IPS-15b (cell line): Measurements from ENCODE around the gene ARCN1.
A peak's percentile ranks its signal among the peaks of the same experiment; 100 is the strongest.

Experiments
- H3K27me3 ChIP-seq: one replicate; pipeline ENCODE4 v1.6.1; 2013; ENCODE audit warnings: low read length; ENCODE audit not compliant: control insufficient read depth, insufficient read depth
- H3K36me3 ChIP-seq: one replicate; pipeline ENCODE4 v1.6.1; 2013; ENCODE audit warnings: low read length; ENCODE audit not compliant: control insufficient read depth, insufficient read depth
- H3K4me1 ChIP-seq: one replicate; pipeline ENCODE4 v1.6.1; 2013; ENCODE audit warnings: mild to moderate bottlenecking, low read length; ENCODE audit not compliant: control insufficient read depth, insufficient read depth
- H3K4me3 ChIP-seq: one replicate; pipeline ENCODE4 v1.5.1; 2013; ENCODE audit warnings: low read depth, low read length
- H3K9ac ChIP-seq: one replicate; pipeline ENCODE4 v1.6.1; 2013; ENCODE audit warnings: low read depth, mild to moderate bottlenecking, low read length
- H3K9me3 ChIP-seq: one replicate; pipeline ENCODE4 v1.6.1; 2013; ENCODE audit warnings: mild to moderate bottlenecking, low read length; ENCODE audit not compliant: control insufficient read depth, insufficient read depth

Gene ARCN1

DNA sequence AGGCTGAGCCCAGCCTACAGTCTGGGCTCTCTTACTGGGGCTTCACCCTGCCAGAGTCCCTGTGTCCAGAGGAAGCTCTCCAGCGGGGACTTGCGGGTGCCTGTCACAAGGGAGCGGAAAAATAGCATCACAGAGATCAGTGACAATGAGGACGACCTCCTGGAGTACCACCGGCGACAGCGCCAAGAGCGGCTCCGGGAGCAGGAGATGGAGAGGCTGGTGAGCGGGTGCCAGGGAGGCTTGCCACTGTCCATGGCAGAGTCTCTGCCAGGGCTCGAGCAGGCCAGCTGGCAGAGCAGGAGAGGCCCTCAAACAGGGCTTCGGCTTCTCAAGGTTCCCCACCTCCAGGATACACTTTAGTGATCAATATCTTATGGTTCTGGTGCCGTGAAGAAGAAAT, 56.2 kb downstream of the ARCN1 start:
- Histone ChIP-seq H3K27me3 (no peaks in the 10 kb centered on the region), H3K36me3 (peaks cover 29% of the 10 kb centered on the region)

GRCh38 chr11:118628861-118629549, 56.8 kb downstream of the ARCN1 start:
- no peak overlapping the region for H3K9ac ChIP-seq

More for the DNA sequence above, 56.2 kb downstream of the ARCN1 start:
- Histone ChIP-seq H3K9me3 (no peaks in the 10 kb centered on the region), H3K4me1 (peaks cover 1% of the 10 kb centered on the region), H3K4me3 (no peak overlapping the region), H3K9ac (no peak overlapping the region)

GRCh38 chr11:118629761-118630661, 57.8 kb downstream of the ARCN1 start:
- Histone ChIP-seq H3K36me3 (peaks cover 29% of the 10 kb centered on the region), H3K27me3 (no peaks in the 10 kb centered on the region), H3K9me3 (no peaks in the 10 kb centered on the region), H3K4me1 (peaks cover 8% of the 10 kb centered on the region), H3K9ac (no peak overlapping the region), H3K4me3 (no peak overlapping the region)

More at GRCh38 chr11:118628861-118629549, 56.8 kb downstream of the ARCN1 start:
- Histone ChIP-seq H3K36me3 (peaks cover 29% of the 10 kb centered on the region), H3K4me3 (no peak overlapping the region), H3K27me3 (no peaks in the 10 kb centered on the region), H3K9me3 (no peaks in the 10 kb centered on the region), H3K4me1 (peaks cover 5% of the 10 kb centered on the region)

GRCh38 chr11:118631142-118631909, 59.1 kb downstream of the ARCN1 start:
- no peak overlapping the region for H3K9ac ChIP-seq
- H3K27me3 ChIP-seq, result no peaks in the 10 kb centered on the region
- H3K9me3 ChIP-seq, result no peaks in the 10 kb centered on the region
- peaks cover 18% of the 10 kb centered on the region for H3K4me1 ChIP-seq
- H3K4me3 ChIP-seq, result no peak overlapping the region
- H3K36me3 ChIP-seq, result peaks cover 29% of the 10 kb centered on the region

GRCh38 chr11:118632577-118633318, 60.5 kb downstream of the ARCN1 start:
- Histone ChIP-seq H3K4me3 (no peak overlapping the region), H3K9me3 (no peaks in the 10 kb centered on the region), H3K27me3 (no peaks in the 10 kb centered on the region), H3K36me3 (peaks cover 22% of the 10 kb centered on the region), H3K4me1 (peaks cover 18% of the 10 kb centered on the region), H3K9ac (no peak overlapping the region)

DNA sequence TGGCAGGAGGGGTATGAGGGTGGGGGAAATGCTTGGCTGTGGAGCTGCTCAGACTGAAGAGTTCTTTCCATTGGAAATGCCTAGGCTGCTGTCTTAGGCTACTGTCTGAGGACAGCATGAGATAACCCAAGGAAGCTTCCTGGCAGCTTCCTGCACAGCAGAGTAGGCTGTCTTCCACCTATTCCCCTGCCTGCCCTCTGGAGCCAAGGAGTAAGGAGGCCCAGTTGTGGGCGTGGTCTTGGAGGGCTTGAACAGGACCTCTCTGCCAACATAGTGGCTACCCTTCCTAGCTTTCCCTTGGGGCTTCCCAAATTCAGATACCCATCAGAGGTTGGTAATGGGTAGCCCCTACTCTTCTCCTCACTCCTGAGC, 61.1 kb downstream of the ARCN1 start:
- Histone ChIP-seq H3K4me3 (no peak overlapping the region), H3K9ac (no peak overlapping the region), H3K4me1 (peaks cover 18% of the 10 kb centered on the region), H3K36me3 (peaks cover 20% of the 10 kb centered on the region), H3K9me3 (no peaks in the 10 kb centered on the region), H3K27me3 (no peaks in the 10 kb centered on the region)

DNA sequence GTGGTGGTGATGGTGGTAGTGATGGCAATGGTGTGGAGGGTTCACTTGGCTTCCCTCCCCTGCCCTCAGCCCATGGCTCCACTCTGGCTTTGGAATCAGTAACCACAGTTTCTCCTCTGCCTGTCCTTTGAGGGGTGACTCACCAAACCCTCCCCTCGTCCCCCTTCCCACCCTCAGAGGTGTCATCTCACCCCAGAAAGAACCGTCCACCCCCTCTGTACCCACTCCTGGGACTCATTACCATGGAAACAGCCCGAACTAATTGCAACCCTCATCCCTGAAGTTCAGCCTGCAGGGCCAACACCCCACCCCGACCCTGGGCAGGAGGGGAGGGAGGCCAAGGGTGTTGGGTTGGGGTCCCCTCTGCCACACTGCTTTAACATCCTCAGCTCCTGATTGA, 61.8 kb downstream of the ARCN1 start:
- peak overlapping the region; percentile 61 for H3K9ac ChIP-seq
- no peaks in the 10 kb centered on the region for H3K9me3 ChIP-seq
- peaks cover 18% of the 10 kb centered on the region for H3K4me1 ChIP-seq
- H3K36me3 ChIP-seq, result peaks cover 19% of the 10 kb centered on the region
- peak overlapping the region; percentile 82 for H3K4me3 ChIP-seq
- no peaks in the 10 kb centered on the region for H3K27me3 ChIP-seq

GRCh38 chr11:118634431-118635236, 62.4 kb downstream of the ARCN1 start:
- Histone ChIP-seq H3K4me1 (peaks cover 18% of the 10 kb centered on the region), H3K4me3 (peak overlapping the region; percentile 82), H3K36me3 (peaks cover 17% of the 10 kb centered on the region), H3K9ac (peak overlapping the region; percentile 87), H3K27me3 (no peaks in the 10 kb centered on the region), H3K9me3 (no peaks in the 10 kb centered on the region)

GRCh38 chr11:118635237-118635591, 63.0 kb downstream of the ARCN1 start:
- peak overlapping the region; percentile 82 for H3K4me3 ChIP-seq
- peaks cover 14% of the 10 kb centered on the region for H3K36me3 ChIP-seq
- H3K9ac ChIP-seq, result peak overlapping the region; percentile 87

DNA sequence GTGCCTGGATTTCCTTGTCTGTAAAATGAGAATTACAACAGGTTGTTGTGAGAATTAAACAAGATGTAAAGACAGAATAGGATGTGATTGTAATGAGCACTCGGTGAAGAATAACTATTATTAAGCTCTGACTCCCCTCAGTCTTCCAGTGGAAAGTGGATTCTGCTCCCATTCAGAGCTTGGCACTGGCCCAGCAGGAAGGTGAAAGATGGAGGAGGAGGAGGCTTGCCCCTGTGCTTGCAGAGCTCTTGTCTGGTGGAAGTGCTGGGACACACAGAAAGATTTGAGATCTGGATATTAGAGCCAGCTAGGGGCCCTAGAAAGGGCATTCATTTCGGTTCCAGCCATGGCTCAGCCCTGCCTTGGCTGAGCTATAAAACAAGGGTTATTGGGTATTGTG, 63.4 kb downstream of the ARCN1 start:
- Histone ChIP-seq H3K36me3 (peaks cover 14% of the 10 kb centered on the region), H3K4me1 (peaks cover 18% of the 10 kb centered on the region), H3K9me3 (no peaks in the 10 kb centered on the region), H3K27me3 (no peaks in the 10 kb centered on the region), H3K4me3 (peak overlapping the region; percentile 82), H3K9ac (peak overlapping the region; percentile 87)

More at GRCh38 chr11:118635237-118635591, 63.0 kb downstream of the ARCN1 start:
- peaks cover 18% of the 10 kb centered on the region for H3K4me1 ChIP-seq
- no peaks in the 10 kb centered on the region for H3K9me3 ChIP-seq
- H3K27me3 ChIP-seq, result no peaks in the 10 kb centered on the region
